ENCODE data around the gene MZB1.

GRCh38 chr5:139401546-139401945 is 11.8 kb upstream of the MZB1 start:
- no peak for TF ChIP-seq CTCF (IDR thresholded peaks at IDR 0.05; ENCODE audit: borderline replicate concordance, extremely low read depth, low read length, poor library complexity, severe bottlenecking)
- no peak for TF ChIP-seq EZH2 (IDR thresholded peaks at IDR 0.05; ENCODE audit: borderline replicate concordance, low read depth, low read length, severe bottlenecking)

Measured in DND-41 (cell line).